HG02938 (cell line): Measurements from ENCODE around the gene ANXA7.
"Not testable (repeated sequence)": the region's sequence is repeated elsewhere in the genome, so short reads cannot be mapped to it uniquely, and the experiment has no call there.

Source experiments
- ATAC-seq: cut with Tn5 transposase; IDR thresholded peaks from one replicate; pipeline ENCODE4 v1.9.1; 2021; ENCODE audit warnings: mild to moderate bottlenecking, moderate library complexity; ENCODE audit not compliant: unreplicated experiment

ANXA7 gene

GRCh38 chr10:73408061-73408460 lies 5.8 kb downstream of the ANXA7 start:
- no peak for ATAC-seq

- no peak for ATAC-seq
Measured at GRCh38 chr10:73407495-73407894, 6.4 kb downstream of the ANXA7 start.

DNA sequence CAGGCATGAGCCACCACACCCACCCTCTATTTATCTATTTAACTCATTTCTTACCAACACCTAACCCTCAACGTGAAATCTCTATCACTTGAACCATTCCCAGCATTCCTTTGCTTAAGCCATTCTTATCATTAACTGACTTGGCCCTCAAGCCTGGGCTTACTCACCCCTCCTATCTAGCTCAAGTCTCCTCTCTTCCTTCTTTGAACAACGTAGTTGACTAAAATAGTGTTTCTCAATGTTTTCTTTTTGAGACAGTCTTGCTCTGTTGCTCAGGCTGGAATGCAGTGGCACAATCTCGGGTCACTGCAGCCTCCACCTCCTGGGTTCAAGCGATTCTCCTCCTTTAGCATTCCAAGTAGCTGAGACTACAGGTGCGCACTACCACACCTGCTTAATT lies 7.0 kb downstream of the ANXA7 start:
- no peak for ATAC-seq

- no peak for ATAC-seq
Measured at GRCh38 chr10:73405556-73405955, 8.3 kb downstream of the ANXA7 start.

- ATAC-seq = no peak
Measured at GRCh38 chr10:73404690-73405089, 9.2 kb downstream of the ANXA7 start.

DNA sequence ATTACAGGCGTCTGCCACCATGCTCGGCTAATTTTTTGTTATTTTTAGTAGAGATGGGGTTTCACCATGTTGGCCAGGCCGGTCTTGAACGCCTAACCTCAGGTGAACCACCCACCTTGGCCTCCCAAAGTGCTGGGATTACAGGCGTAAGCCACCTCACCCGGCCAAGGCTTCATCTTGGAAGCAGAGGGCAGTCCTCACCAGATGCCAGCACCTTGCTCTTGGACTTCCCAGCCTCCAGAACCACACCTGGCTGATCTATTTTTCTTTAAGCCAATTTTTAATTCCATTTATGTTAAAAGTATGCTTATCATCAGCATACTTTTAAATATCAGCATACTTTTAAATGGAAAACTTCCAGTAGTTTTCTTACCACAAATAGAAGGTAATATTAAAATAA lies 12.2 kb downstream of the ANXA7 start:
- no peak for ATAC-seq

DNA sequence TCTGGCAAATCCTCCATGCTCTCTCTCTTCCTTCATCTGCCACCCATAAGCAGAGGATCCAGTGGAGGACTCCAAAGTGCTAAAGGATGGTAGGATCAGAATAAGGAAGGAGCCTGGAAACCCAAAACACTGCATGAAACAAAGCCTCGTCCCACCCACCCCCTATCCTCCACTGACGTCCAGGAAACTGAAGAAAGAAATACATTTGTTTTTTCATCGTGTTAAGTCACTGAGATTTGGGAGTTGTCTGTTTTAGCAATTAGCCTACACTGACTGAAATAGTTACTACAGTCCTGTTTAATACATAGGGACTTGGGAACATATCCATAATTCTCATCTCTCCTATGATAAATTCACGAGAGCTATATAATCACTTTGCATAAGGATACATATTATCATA lies 14.8 kb downstream of the ANXA7 start:
- no peak for ATAC-seq

DNA sequence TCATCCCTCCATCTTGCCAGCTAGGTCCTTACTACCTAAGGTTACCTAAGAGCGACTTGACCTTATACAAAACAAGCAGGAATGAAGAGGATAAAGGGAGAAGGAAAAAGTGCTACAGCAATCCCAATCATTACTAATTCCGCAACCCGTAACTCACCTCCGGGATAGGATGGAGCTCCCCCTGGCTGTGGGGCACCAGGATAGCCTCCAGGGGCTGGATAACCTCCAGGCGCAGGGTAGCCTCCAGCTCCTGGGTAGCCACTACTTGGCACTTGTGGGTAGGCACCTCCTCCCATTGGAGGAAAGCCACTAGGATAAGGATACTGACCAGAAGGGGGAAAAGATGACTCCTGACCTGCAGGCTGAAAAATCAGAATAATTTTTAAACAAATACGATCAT lies 15.8 kb downstream of the ANXA7 start:
- no peak for ATAC-seq

- not testable (repeated sequence) for ATAC-seq
Measured at GRCh38 chr10:73394325-73394724, 19.5 kb downstream of the ANXA7 start.

DNA sequence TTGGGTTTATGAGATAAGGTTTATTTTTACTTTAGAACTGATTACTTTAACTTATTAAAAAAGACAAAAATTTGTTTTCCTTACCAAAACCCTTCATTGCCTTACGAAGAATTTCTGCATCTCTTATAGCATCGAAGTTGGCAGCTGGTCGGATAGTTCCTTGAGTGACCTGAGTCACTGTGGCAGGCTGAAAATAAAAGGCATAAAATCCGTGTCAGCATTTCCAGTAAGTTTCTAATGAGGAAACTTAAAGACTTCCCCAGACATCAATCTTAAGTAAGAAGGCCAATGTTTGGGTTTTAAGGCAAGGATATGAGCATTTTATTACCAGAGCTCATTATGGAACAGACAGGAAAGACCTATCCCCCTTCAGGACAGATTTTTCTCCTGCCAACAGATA lies 25.6 kb downstream of the ANXA7 start:
- ATAC-seq = no peak

GRCh38 chr10:73386583-73386982 lies 27.3 kb downstream of the ANXA7 start:
- ATAC-seq = no peak

GRCh38 chr10:73379064-73379748 lies 34.7 kb downstream of the ANXA7 start:
- ATAC-seq = no peak

DNA sequence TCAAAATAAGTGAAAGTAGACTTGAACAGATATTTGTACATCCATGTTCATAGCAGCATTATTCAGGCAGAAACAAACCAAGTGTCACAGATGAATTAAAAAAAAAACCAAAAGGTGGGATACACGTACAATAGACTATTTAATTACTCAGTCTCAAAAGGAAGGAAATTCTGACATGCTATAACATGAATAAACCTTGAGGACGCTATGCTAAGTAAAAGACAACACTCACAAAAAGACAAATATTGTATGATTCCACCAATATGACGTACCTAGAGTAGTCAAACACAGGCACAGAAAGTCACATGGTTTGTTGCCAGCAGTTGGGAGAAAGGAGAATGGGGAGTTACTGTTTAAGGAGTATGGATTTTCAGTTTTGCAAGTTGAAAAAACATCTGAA lies 37.2 kb downstream of the ANXA7 start:
- no peak for ATAC-seq

- ATAC-seq = no peak
Measured at GRCh38 chr10:73368238-73368637, 45.6 kb downstream of the ANXA7 start.

DNA sequence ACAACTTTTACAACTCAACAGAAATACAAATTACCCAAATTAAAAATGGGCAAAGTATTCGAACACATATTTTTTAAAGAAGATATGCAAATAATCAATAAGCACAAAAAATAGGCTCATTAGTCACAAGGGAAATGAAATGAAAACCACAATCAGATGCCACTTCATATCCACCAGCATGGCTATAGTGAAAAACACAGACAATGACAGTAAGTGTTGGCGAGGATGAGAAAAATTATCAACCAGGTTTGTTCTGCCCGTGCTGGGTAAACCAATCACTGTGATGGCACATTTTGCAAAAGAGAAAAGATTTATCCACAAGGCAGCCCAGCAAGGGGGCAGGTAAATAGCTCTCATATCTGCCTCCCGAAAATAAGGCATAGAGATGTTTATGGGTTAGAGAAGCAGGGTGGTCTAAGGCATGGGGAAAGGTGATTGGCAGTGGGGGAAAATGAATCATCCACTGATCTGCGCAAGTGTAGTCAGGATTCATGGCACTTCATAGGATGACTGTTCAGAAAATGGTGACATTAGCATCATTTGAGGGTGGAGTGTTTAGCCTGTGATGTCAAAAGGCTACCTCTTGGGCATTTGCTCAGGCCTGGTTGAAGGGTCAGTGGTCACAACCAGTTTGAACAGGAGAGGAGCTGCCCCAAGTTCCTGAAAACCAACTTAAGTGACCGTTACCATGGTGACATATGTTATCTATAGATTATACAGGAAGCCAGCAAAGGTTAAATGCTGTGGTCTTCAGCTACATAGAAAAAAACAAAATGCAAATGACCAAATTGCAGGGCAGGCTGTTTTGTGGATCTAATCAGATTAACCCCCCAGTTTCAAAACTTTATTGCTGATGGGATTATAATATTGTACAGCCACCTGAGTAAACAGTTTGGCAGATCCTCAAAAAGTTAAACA lies 47.2 kb downstream of the ANXA7 start:
- no peak for ATAC-seq

DNA sequence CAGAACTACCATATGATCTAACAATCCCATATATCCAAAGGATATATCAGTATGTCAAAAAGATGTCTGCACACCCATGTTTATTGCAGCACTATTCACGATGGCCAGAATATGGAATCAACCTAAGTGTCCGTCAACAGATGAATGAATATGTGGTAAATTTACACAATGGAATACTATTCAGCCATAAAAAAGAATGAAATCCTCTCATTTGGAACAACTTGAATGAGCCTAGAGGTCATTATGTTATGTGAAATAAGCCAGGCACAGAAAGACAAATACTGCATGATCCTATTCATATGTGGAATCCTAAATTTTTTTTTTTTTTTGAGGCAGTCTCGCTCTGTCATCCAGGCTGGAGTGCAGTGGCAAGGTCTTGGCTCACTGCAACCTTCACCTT lies 48.9 kb downstream of the ANXA7 start:
- no peak for ATAC-seq

DNA sequence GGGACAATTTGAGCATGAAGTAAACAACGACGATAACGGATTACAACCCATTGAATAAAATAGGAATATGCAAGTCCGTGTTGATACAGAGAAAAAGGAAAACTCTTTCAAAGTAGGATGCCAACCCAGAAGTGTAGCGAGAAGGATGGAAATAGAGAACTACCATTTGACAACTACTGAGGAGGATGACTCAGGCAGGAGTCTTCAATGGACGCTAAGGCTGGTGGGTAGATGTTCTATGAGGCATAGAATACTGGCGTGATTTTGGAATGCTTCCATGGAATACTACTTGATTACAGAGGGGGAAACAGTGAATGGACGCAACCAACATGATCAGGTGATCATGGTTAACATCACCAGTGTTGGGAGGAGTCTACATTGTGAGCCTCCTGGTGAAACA lies 54.4 kb downstream of the ANXA7 start:
- ATAC-seq = no peak

DNA sequence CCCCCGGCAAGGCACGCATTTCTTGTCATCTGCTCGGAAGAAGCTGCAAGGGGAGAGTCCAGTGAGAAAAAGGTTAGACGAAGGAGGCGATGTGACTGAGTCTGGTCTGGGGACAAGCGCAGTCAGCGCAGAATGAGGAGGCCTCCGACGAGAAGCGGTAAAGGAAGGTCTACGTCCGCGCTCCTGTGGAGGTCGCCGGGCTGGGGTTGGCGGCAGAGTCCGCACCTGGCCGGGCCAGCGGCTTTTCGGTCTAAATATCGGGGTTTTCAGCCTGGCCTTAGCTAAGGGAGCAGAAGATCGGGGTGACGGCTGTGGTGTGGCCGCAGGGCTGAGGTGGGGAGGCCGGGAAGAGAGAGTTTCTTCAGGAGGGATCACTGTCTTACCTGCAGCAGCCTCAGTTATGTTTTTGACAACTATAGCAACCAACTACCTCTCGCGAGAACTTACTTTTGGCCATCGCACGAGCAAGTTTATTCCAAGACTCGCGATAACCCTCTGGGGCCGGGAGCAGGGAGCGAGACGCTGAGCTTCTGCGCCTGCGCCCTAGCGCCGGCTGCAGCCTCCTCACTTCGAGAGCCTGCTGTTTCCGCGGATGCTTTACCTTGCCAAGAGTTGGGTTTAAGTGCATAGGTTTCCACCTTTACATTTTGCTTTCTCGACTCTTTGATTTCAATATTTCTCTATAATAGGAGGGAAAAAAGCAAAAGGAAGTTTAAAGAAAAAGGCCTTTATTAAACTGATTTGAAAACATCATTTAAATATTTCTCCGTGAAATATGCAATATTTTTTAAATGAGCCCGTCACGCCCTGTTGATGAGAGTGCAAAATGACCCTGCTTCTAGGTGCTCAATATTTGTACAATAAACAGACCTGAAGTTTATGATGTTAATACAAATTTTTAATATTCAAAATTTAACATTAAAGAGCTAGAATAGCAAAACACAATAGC lies 55.3 kb downstream of the ANXA7 start, which contains the start of gene CFAP70:
Gene CFAP70 (minus strand): TSS at position 534 of the 949 bp plus-strand sequence. CDS start 4,068 bp downstream, outside the sequence.
- peak; percentile 92 for ATAC-seq

- ATAC-seq = no peak
Measured at GRCh38 chr10:73357821-73358220, 56.0 kb downstream of the ANXA7 start.

DNA sequence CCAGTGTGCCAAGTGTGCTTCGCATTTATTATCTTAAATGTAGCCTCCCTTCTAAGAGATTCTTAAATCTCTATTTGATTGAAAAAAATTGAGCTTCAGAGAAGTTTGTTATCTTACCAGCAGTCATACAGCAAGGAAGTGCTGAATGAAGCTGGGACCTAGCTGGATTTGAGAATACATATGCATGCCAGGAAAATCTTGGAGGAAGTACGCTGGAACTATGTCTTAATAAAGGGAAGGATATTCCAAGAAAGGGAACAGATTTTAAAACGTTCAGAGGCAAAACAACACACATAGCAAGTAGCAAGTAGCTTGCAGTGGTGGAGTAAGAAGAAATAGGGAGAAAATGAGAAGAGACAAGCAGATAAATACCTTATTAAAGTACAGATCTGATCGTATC lies 56.7 kb downstream of the ANXA7 start:
- ATAC-seq = no peak

DNA sequence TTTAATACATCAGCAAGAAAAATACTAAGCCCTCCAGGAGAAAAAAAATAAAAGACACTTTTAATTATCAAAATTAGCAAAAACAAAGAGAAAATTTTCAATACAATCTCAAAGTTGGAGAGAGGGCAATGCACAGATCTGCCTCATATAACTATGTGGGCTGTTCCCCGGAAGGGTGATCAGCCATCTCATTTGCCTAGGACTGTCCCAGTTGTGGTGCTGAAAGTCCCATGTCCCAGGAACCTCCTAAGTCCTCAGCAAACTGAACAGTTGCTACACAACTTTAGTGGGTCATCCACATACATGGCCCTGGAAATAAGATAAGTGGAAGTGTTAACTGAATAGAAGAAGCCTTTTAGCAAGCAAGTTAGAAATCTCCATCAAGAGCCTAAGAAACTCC lies 69.6 kb downstream of the ANXA7 start:
- no peak for ATAC-seq
